ENCODE data around the gene TBC1D22A. TPM values are rescaled to one million over a fixed set of nuclear protein-coding genes. Genes with fewer than 3 reads are reported as not detected.
A peak's percentile ranks its signal among the peaks of the same experiment; 100 is the strongest.

Gene TBC1D22A
- total RNA-seq, 2 donors from 2014 or later = 28.9 to 31.3 TPM

DNA sequence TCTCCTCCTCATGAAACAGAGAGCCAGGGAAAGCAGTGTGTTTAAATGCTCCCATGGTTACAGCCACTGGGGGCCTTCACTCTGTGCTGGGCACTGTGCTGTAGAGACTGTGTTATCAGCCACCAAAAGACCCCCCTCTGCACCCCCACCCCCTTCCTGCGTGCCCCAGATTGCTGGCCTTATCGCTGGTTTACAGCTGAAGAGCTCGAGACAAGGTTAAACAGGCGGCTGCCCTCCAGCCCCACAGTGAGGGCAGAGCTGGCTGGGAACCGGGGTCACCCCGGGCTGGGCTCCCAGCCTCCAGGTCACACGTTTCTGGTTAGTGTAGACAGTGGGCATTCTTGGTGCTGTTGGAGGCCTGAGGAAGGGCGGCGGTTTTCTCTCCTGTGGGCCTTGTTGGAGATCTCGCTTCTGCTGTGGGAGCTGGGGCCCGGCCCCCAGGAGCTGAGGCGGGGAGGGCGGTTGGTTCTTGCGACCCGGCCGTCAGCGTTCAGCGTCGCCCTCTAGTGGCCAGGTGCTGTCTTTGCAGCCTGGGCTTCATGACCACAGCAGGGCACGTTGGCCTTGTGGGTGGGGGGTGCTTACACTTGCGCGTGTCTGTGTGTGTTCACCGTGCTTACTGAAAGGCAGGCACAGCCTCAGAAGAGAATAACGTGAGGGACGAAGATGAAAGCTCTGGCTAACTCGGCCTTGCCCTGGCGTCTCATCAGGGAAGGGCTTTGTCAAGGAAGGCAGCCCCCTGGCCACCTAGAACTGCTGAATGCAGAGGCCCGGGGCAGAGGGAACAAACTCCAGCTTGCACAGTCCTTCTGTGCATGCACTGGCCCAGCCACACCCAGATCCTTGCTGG lies 40.8 kb downstream of the TBC1D22A start:
- ATAC-seq (ENCODE audit: insufficient number of reproducible peaks, low FRiP score, low read depth) (no peak), DNase-seq (ENCODE audit: low spot score) (no peak)
- Histone ChIP-seq H3K27ac (no peak overlapping the region), H3K27me3 (replicated peaks; ENCODE audit: insufficient read depth) (no peaks in the 10 kb centered on the region), H3K4me3 (no peak overlapping the region), H3K4me1 (ENCODE audit: control insufficient read depth in 1 of 2, low read depth in 2 of 2) (peaks cover 0 to 3% of the 10 kb centered on the region in 2 donors), H3K9me3 (no peaks in the 10 kb centered on the region), H3K36me3 (peaks cover 11% of the 10 kb centered on the region)
- peak; percentile 89 for TF ChIP-seq CTCF (IDR thresholded peaks at IDR 0.05)

GRCh38 chr22:46803936-46804335 lies 41.5 kb downstream of the TBC1D22A start:
- TF ChIP-seq CTCF (IDR thresholded peaks at IDR 0.05) = no peak
- H3K27ac ChIP-seq = no peak overlapping the region
- H3K9me3 ChIP-seq = no peaks in the 10 kb centered on the region
- ATAC-seq (ENCODE audit: insufficient number of reproducible peaks, low FRiP score, low read depth) (no peak), DNase-seq (ENCODE audit: low spot score) (no peak)
- H3K4me1 ChIP-seq (ENCODE audit: control insufficient read depth in 1 of 2, low read depth in 2 of 2) = no peaks in the 10 kb centered on the region
- H3K36me3 ChIP-seq = peaks cover 11% of the 10 kb centered on the region
- H3K27me3 ChIP-seq (replicated peaks; ENCODE audit: insufficient read depth) = no peaks in the 10 kb centered on the region
- H3K4me3 ChIP-seq = no peak overlapping the region

GRCh38 chr22:46806794-46807193 lies 44.3 kb downstream of the TBC1D22A start:
- H3K4me3 ChIP-seq = no peak overlapping the region
- H3K4me1 ChIP-seq (ENCODE audit: control insufficient read depth in 1 of 2, low read depth in 2 of 2) = no peaks in the 10 kb centered on the region
- H3K27ac ChIP-seq = no peak overlapping the region
- H3K27me3 ChIP-seq (replicated peaks; ENCODE audit: insufficient read depth) = no peaks in the 10 kb centered on the region
- H3K9me3 ChIP-seq = no peaks in the 10 kb centered on the region
- H3K36me3 ChIP-seq = peaks cover 2% of the 10 kb centered on the region
- no peak for TF ChIP-seq CTCF (IDR thresholded peaks at IDR 0.05)
- DNase-seq (ENCODE audit: low spot score) = no peak
- no peak for ATAC-seq (ENCODE audit: insufficient number of reproducible peaks, low FRiP score, low read depth)

DNA sequence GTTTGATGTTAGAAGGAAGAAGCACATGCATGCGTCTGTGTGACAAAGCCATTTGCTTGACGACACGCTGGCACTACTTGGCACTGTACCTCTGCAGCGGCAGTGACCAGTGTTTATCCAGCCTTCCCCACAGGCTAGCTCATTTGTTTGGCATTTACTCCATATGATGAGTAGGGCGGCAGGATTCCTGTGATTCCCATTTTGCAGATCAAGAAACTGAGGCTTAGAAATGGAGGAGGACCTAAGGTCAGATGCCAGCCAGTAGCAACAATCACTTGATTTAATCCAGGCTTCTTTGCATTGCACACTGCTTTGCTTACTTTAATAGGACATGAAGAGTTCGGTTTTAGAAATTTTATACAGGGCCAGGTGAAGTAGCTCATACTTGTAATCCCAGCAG lies 45.0 kb downstream of the TBC1D22A start:
- no peak for TF ChIP-seq CTCF (IDR thresholded peaks at IDR 0.05)
- no peaks in the 10 kb centered on the region for H3K4me1 ChIP-seq (ENCODE audit: control insufficient read depth in 1 of 2, low read depth in 2 of 2)
- no peaks in the 10 kb centered on the region for H3K27me3 ChIP-seq (replicated peaks; ENCODE audit: insufficient read depth)
- H3K36me3 ChIP-seq = no peaks in the 10 kb centered on the region
- H3K9me3 ChIP-seq = no peaks in the 10 kb centered on the region
- no peak overlapping the region for H3K27ac ChIP-seq
- ATAC-seq (ENCODE audit: insufficient number of reproducible peaks, low FRiP score, low read depth) (no peak), DNase-seq (ENCODE audit: low spot score) (no peak)
- H3K4me3 ChIP-seq = no peak overlapping the region

DNA sequence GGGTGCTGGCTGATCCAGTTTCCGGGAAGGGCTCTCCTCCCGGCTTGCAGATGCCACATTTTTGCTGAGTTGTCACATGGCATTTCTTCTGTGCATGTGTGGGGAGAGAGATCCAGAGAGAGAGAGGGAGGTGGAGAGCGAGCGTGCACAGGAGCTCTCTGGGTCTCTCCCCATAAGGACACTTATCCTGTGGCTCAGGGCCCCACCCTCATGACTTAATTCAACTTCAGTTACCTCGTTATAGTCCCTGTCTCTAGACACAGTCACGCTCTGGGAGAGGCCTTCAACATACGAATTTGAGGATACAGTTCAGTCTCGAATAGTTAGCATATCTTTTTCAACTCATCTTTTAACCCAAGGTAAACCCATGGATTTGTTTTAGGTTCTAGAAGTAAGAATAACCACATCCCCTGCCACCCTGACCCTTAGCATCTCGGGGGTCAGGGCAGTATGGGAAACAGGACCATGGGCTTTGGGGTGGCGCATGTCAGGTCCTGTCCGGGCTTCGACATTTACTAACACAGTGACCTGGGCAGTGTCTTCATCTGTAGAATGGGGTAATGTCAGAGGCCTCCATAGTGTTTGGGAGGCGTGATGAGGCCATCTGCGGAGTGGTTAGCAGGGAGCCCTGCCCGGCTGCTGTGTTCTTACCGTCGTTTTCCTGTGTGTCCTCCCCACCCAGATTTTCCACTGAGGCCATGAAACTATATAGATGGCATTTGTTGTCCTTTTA lies 46.9 kb downstream of the TBC1D22A start:
- Histone ChIP-seq H3K27me3 (replicated peaks; ENCODE audit: insufficient read depth) (no peaks in the 10 kb centered on the region), H3K36me3 (no peaks in the 10 kb centered on the region), H3K27ac (no peak overlapping the region), H3K4me1 (ENCODE audit: control insufficient read depth in 1 of 2, low read depth in 2 of 2) (peaks cover 8 to 15% of the 10 kb centered on the region in 2 donors), H3K4me3 (no peak overlapping the region), H3K9me3 (no peaks in the 10 kb centered on the region)
- DNase-seq (ENCODE audit: low spot score) (no peak), ATAC-seq (ENCODE audit: insufficient number of reproducible peaks, low FRiP score, low read depth) (no peak)
- no peak for TF ChIP-seq CTCF (IDR thresholded peaks at IDR 0.05)
